ENCODE results near the gene GABARAP.

- TF ChIP-seq EZH2phosphoT487 (IDR thresholded peaks at IDR 0.05; ENCODE audit: borderline replicate concordance) (no peak), CTCF (conservative IDR thresholded peaks at IDR 0.05; ENCODE audit: low read length) (no peak)
Observed at GRCh38 chr17:7240375-7240774, 1.9 kb downstream of the GABARAP start.
